Measurements from ENCODE around the gene DUSP6.

DUSP6 gene

DNA sequence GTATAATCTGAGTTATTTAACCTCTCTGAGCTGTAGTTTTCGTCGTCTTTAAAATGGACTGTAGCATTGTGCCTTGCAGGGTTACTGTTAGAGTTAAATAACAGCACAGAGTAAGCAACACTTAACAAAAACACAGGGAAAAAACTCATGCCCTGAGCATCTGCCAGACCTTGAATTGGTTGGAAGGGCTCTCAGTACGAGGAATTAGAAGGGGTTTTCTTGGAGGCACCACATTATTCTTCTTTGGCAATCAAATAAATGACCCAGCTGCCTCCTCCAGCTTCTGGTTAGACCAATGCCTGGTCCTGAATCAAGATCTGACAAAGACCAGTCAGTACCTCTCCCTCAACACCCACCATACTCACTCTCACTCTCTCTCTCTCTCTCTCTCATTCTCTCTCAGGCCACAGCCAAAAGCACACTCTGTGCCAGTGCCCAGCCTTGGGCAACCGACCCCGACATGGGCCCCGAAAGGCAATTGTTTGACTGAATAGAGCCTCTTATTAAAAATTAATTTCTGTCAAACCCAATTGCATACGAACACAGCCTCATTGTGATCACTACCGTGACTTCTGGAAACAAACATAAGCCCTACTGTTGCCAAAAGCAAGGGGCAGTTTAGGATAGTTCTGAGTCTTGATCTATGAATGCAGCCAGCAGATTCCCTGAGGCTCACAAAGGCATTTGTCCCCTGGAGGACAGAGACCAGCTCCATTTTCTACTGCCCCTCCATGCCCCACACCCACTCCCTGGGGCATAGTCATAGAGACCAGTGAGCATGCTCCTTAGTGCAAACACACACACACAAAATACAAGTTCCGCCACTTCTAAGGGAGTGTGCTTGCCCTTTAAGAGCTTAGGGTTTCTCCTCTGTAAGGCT is 23.9 kb downstream of the DUSP6 start:
- peak; percentile 36 for DNase-seq (ENCODE audit: low spot score)

DNA sequence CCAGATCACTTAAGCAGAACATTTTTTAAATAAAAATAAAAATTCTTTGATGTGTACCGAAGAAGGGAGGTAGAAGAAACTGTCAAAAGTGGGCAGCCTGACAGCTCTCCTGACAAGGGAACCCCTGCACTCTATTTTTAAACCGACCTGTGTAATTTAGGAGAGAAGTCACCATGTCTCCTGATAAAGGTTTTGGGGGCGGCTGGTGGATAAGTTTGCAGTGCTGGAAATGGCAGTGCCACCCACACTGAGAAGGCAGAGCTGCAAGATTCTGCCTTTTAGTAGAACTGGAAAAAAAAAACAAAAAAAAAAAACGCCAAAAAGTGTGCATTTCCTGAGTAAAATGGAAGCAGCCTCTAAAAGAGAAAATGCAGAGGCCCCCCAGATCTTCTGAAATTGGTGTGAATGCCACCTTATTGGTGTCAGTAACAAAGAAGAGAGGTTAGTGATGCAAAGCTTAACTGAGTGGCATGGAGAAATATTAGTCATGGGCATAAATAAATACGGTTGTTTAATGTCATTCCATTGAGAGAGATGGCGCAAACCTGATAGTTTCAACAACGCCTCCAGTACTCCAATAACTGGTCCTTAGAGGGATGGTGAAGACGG is 24.7 kb downstream of the DUSP6 start:
- DNase-seq (ENCODE audit: low spot score): peak; percentile 78

DNA sequence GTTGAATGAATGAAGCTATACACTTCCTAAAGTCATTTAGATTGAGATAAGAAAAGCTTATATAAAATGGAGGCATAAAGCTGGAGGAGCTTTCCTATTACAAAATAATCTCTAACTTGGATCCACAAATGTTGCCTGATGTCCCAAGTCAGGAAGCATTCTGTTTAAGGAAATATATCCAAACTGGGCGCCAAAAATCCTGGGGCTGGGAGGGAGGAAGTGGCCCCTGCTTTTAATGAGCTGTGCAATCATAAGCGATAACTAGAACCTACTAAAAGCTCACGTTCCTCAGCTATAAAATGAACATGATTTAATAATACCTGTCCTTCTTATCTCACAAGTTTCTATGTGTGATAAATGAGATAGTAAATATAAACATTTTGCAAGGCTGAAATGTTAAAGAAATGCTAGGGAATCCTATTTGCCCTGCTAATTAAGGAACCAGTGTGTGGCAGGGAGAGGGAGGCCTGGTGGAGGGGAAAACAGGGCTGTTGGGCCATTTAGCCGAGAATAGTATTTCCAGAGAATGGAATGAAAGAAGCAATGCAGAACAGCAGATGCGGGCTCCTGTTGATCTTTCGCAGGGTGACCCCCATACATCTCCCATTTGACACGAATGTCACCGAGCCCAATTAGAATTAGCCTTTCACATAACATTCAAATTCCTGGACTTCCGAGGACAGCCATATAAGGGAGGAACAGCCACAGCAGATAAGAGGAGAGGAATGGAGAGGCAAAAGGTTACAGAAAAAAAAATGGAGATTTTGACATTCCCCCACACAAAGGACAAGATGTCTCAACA is 25.9 kb downstream of the DUSP6 start:
- DNase-seq (ENCODE audit: low spot score): no peak

DNA sequence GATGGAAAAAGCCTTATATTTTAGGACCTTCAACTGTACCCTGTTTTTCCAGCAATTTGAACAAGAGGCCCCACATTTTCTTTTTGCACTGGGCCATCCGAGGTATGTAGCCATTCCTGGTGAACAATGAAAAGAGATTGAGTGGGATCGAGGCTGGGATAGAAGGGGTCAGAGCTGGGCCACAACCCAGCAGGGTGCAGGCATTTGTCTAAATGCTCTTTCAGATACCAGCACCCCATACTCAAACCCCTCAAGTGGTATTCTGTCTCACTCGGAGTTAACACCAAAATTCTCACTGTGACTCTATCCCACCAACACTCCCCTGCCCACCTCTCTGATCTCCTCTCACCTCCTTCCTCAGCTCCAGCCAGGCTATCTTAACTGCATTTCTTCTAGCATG is 26.8 kb downstream of the DUSP6 start:
- no peak for DNase-seq (ENCODE audit: low spot score)

DNA sequence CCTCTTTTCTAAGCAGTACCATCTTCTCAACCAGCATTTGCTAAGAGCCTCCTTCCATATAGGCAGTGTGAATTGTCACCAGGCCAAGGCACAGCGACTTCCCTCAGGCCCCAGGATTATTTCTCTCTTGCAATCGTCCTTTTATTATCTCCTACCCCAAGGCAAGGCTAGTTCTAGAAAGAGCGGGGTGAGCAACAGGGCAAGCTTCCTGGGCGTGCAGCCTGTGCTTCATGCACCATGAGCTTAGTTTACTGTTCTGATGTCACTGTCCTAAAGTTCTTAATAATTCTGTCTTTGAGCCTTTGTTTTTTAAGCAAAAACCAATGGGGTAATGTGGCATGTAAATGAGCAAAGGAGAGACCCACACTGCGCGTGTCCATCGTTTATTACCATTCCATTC is 27.9 kb downstream of the DUSP6 start:
- DNase-seq (ENCODE audit: low spot score): no peak

DNA sequence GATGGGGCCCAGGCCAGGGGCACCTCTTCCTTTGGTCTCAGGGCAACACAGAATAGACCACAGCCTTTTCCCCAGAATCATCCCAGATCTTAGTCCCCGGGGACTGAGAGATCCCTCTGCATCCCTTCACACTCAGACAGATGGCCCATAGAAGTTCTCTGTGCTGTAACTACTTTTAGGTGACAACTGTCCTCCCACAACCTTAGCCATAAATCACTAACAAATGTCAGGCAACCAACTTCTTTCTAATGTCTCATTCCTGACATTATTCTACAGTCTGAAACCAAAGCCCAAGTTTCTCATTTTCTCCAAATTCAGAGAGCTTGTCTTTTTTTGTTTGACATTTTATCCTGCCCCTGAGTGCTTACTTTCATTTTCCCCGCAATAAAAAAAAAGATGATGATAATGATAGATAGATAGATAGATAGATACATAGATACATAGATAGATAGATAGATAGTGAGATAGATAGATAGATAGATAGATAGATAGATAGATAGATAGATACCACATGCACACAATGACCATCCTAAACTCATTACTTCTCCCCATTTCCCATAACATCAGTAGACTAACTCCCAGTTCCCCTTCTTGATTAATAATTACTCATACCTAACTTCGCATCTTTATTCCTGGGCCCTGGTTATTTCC is 28.6 kb downstream of the DUSP6 start:
- no peak for DNase-seq (ENCODE audit: low spot score)

DNA sequence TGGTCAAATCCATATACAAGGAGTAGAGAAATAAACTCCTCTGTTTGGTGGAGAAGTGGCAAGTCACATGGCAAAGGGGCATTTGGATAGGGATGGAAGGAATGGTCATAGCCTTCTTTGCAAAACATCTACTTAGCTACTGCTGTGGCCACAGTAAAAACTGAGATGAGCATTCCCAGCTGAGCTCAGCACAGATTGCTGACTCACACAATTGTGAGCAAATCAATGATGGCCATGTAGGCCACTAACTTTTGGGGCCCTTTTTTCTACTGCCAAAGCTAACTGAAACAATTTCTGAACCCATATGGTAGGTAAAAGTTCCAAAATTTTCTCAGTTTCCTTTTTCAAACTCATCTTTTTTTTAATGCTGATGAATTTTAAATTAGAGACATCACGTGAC is 31.6 kb downstream of the DUSP6 start:
- DNase-seq (ENCODE audit: low spot score): no peak

DNA sequence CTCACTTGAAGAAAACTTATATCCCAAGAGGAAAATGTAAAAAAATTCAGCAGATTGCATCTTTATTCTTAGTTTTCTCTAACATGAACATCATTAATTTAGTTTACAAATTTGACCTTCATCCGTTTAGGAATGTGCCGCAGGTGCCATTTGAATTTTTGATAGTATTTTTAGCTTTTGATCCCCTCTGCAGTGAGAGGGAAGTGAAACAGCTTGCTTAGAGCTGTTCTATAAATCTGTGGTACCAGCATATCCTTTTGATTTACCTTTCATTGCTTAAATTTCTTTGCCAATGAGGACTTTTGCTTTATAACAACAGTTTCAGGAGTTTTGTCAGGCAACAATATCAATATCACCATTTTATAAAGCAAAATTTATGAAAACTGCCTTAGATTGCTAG is 32.7 kb downstream of the DUSP6 start:
- no peak for DNase-seq (ENCODE audit: low spot score)

DNA sequence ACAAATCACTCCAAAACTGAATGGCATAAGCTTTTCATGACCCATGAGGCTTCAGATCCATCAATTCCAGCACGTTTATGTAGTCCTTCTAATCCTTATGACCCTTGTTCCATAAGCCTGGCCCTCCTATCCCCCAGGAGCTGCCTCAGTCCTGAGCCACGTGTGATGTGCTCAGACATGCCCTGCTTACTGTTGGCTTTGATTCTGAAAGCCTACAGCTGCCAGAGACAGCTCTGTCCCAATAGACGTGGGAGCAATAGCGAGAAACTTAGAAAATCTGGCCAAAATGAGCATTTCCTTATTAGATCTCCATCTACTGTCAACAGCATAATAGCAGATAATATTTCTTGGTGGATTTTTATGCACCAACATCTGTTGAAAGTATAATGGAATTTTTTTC is 33.2 kb downstream of the DUSP6 start:
- no peak for DNase-seq (ENCODE audit: low spot score)

DNA sequence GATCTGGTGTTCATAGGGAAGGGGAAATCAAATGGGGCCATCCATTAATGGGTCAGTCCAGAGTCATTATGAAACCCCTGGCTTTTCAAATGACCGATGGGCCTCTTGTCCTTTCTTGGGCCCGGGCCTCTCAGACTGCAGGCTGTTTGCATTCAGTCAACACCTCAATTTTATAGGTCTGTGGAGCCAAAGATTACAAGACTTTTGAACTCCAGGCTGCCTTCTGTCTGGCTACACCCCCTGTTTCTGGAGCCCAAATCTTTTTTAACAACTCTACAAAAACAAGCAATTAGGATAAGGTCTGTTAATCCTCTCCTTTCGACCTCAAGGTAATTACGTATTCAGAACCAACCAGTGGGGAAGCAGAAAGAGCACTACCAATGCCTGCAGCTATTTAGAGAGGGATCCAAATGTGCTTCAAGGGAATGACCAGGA is 35.6 kb downstream of the DUSP6 start:
- DNase-seq (ENCODE audit: low spot score): no peak

DNA sequence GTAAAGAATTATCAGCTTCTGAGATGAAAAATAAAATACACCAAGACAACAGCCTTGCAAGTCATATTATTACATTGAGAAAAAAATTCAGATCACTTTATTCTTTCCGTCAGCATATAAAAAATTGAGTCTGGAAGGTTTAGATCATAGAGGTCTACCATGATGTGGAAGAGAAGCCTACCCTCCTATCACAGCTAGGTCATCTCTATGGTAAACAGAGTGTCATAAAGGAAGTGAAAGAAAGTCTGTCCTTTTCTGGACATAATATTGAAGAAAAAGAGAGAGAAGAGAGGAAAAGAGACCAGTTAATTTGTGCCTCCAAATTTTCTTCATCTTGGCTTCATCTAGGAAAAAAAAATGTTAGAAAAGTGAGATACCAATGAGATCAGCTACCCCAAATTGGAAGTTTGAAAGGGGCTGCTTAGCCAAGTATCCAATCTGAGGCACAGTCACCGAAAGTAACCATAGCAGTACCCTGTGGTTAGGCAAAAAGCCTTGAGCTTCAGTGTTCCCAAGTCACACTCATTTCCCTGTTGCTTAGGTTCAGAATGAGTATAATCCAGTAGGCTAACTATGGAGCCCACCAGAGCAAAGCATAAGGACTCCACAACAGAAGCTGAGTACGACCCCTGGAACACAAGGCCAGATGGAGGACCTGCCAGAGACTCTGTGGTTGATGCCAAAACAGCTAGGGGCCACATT is 38.1 kb downstream of the DUSP6 start:
- no peak for DNase-seq (ENCODE audit: low spot score)

DNA sequence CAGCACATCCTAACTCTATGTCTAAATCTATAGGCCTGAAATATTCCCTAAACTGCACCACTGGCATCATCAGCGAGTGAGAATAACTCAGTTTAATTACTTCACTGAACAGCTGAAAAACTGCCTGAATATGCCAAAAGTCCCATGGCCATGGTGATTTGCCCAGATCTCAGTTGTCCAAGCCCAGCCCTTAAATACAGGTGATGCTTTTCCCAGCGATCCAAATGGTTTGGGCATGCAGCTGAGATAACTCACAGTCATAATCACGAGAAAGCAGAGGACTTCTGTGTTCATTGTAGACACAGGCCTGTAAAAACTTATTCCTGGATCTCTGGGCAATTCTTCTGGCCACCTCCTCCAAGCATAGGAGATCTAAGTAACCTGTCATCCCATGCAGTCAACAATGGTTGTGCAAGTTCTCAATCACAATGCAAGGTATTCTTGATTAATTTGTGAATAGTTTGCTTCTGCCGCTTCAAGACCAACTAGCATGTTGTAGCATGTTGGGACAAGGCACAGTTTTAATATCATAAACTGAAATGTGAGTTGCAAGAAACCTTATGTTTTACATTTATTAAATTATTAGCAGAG is 40.5 kb downstream of the DUSP6 start:
- DNase-seq (ENCODE audit: low spot score): no peak

DNA sequence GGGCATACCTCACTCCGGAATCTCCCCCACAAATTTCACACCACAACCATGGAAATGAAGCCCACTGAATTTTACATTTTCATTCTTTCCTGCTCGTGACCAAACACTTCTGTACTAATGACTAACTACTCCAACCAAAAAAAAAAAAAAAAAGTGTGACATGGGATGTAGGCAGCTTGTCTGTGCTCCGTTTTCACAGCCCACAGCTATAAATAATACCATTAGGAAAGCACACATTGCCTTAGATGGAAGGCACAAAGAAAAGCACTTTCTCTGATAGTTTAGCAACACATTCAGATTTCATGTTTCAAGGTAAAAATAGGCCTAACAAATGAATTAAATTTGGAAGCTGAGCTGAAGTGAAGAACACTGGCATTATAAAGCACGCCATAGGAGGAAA is 42.5 kb downstream of the DUSP6 start:
- peak; percentile 7 for DNase-seq (ENCODE audit: low spot score)

DNA sequence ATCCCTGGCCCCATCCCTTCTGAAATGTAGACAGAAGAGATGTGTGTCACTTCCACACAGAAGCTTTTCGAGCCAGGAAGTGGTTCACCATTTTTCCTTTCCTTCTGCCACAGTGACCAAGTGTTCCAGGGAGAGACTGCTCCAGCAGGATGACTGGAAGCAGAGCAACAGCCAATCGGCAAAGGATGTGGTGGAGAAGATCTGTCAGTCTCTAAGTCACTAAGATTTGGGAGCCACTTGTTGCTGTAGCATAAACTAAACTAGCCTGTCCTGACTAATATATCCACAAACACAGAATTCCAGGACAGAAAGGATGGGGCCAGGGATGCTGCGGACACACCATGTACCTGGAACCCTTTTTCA is 42.9 kb downstream of the DUSP6 start:
- DNase-seq (ENCODE audit: low spot score): no peak

DNA sequence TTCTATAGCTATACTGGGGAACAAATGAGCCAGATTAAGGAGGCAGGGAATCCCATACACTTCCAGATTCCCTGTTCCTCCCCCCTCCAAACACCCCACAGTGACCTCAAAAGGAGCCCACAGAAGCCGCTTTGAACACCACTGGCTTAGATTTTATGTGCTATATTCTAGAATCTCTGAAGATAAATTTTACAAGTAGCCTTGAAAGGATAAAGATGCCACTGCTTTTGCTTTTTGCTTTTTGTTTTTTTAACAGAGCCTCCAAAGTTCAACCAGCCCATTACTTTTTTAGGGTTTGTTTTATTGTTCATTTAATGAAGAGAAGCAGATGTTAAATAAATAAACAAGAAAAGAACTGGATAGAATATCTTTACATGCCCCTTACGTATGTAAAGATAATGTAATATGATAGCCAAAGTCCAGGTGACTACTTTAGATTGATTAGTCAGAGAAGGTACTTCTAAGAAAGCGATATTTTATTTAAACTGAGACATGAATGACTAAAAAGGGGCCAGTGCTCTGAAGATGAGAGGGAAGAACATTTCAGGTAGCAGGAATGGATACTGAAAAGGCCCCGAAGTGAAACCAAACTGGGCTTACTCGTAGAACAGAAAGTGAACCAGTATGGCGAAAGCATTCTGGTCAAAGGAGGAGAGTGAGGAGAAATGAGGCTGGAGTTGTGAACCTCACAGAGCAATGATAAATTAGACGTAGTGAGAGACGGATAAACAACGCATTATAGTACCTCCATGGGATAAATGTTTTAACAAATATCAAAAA is 44.6 kb downstream of the DUSP6 start:
- no peak for DNase-seq (ENCODE audit: low spot score)

DNA sequence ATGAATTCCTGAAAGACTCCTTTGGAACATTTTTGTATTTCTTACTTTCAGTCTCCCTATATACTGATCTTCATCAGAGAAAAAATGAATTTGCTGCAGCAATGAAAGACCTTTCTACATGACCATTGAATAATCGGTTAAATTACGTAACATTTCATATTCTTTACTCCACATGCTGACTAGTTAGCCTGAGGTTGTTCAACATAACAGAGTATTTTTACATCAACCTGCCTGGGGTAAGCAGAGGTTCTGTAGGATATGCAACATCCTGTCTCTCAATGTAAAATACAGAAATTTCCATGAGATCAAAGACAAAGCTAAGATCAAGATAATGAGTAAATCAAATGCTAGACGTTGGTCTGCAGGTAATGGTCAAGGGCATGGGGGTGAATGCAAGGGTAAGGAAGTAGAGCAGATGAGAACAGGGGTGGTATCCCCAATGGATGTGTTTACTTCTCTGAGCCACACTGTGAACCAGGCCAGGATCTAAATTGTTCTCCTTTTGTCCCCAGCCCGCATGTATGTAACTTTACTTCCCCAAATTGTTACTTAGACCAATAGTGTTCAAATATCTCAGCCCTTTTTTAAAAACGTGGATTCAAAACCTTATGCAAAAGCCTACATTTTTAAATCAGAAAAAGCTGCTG is 45.4 kb downstream of the DUSP6 start:
- DNase-seq (ENCODE audit: low spot score): no peak

DNA sequence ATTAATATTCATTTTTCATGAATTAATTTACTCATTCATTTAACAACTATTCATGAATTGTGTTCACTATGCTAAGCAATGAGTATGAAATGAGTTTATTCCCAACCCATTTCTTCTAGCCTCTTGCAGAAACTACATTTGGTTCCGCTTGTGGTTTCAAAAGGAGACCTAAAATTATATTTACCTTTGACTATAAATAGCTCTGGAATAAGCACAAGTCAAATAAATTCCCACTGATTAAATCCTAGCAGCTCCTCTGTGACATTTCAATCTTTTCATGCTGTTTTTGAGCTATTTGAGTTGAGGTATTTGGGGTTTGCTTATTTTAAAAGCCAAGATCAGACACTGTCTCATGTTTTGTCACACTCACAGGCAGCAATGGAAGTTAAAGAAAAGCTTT is 46.9 kb downstream of the DUSP6 start:
- no peak for DNase-seq (ENCODE audit: low spot score)

DNA sequence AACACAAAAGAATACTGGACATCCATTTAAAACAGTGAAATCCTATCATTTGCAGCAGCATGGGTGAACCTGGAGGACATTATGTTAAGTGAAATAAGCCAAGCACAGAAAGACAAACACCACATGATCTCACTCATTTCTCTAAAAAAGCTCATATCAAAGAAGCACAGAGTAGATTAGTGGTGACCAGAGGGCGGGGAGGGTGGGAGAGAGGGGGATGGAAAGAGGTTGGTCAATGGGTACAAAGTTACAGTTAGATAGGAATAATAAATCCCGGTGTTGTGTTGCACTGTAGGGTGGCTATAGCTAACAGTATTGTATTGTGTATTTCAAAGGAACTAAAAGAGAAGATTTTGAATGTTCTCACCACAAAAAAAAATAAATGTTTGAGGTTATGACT is 52.4 kb downstream of the DUSP6 start:
- no peak for DNase-seq (ENCODE audit: low spot score)

DNA sequence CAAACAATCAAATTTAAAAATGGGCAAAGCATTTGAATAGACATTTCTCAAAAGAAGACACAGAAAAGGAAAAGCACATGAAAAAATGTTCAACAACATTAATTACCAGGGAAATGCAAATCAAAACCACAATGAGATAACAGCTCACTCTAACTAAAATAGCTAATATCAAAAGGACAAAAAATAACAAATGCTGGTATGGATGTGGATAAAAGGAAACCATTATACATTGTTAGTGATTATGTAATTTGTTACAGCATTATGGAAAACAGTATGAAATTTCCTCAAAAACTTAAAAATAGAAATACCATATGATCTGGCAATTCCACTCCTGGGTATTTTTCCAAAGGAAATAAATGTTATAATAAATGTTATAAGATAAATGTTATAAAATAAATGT is 52.9 kb downstream of the DUSP6 start:
- no peak for DNase-seq (ENCODE audit: low spot score)
